GM12878 (cell line): ENCODE data around the gene CLIP3. TPM values are rescaled to one million over a fixed set of nuclear protein-coding genes. Genes with fewer than 3 reads are reported as not detected.

Source experiments
- ATAC-seq: fragments of 200-7000 bp; cut with Tn5 transposase; 3 replicates; pipeline ENCODE4 v1.9.1; 2020; ENCODE audit warnings: mild to moderate bottlenecking, moderate library complexity
- BruUV-seq: library from RNA; stranded (reverse); fragments of 400-500 nt; replicated peaks from 2 replicates; lab custom pipeline; 2021; lab: Mats Ljungman, UMichigan
- CTCF ChIA-PET: fragments of 300-600 bp; sonication (Branson Sonifier 250); formaldehyde crosslinking; extraction: SDS; loops from one replicate; lab custom pipeline; 2021; ENCODE audit warnings: inconsistent platforms; lab: Yijun Ruan, JAX
- POLR2A ChIA-PET: fragments of 350-600 bp; formaldehyde crosslinking; extraction: SDS; loops from one replicate; lab custom pipeline; 2021; ENCODE audit warnings: inconsistent platforms; lab: Charles Lee
- RAD21 ChIA-PET: fragments of 300-600 bp; sonication (Branson Sonifier 250); formaldehyde crosslinking; loops from one replicate; lab custom pipeline; 2023; ENCODE audit warnings: antibody characterized with exemption; ENCODE audit not compliant: unreplicated experiment; lab: Charles Lee
- SMC1A ChIA-PET: fragments of 300-600 bp; sonication (Branson Sonifier 250); formaldehyde crosslinking; loops from one replicate; lab custom pipeline; 2023; ENCODE audit not compliant: unreplicated experiment, uncharacterized antibody; lab: Charles Lee
- DNase-seq: peaks from one replicate; pipeline ENCODE4 v3.0.0-alpha.2; 2011; ENCODE audit warnings: low read depth, low spot score
- FAIRE-seq: peaks from 3 replicates; lab custom pipeline; 2011; peaks lifted over from hg19 to GRCh38; lab: Jason Lieb, UNC
- H2AFZ ChIP-seq: 2 replicates; pipeline ENCODE4 v1.6.0; 2011; ENCODE audit warnings: low read depth, low read length, control low read depth; ENCODE audit not compliant: control insufficient read depth
- H3K27ac ChIP-seq: 2 replicates; pipeline ENCODE4 v1.5.1; 2011; ENCODE audit warnings: control low read depth; ENCODE audit not compliant: control insufficient read depth, insufficient read depth
- H3K27me3 ChIP-seq, 2 experiments: replicated peaks in 1 of 2; 2 replicates each; pipeline versions ENCODE4 v1.6.0 to v1.6.1; 2011; ENCODE audit warnings: low read length in 1 of 2; ENCODE audit not compliant: control insufficient read depth in 2 of 2, insufficient read depth in 2 of 2
- H3K36me3 ChIP-seq, 2 experiments: 2 replicates each; pipeline ENCODE4 v1.5.1; 2011; ENCODE audit warnings: low read length in 1 of 2; ENCODE audit not compliant: control insufficient read depth in 2 of 2, insufficient read depth in 2 of 2
- H3K4me1 ChIP-seq: 2 replicates; pipeline ENCODE4 v1.6.1; 2011; ENCODE audit warnings: mild to moderate bottlenecking, low read length, moderate library complexity, mixed read lengths; ENCODE audit not compliant: control insufficient read depth, insufficient read depth
- H3K4me2 ChIP-seq: 2 replicates; pipeline ENCODE4 v1.6.0; 2011; ENCODE audit warnings: control low read depth; ENCODE audit not compliant: control insufficient read depth, insufficient read depth
- H3K4me3 ChIP-seq: fragments of 200-600 bp; sonication (generic); 2 replicates; pipeline ENCODE4 v1.5.1; 2016
- H3K79me2 ChIP-seq: 2 replicates; pipeline ENCODE4 v1.6.0; 2011; ENCODE audit warnings: low read length; ENCODE audit not compliant: control insufficient read depth, insufficient read depth
- H3K9ac ChIP-seq: 2 replicates; pipeline ENCODE4 v1.8.0; 2011; ENCODE audit warnings: low read length, control low read depth, mixed read lengths; ENCODE audit not compliant: control insufficient read depth, insufficient read depth
- H3K9me3 ChIP-seq: replicated peaks from 3 replicates; pipeline ENCODE4 v1.5.1; 2011; ENCODE audit warnings: mild to moderate bottlenecking, low read length; ENCODE audit not compliant: control insufficient read depth, insufficient read depth
- H4K20me1 ChIP-seq: 2 replicates; pipeline ENCODE4 v1.6.0; 2011; ENCODE audit not compliant: control insufficient read depth, insufficient read depth
- CTCF ChIP-seq, 3 experiments: IDR thresholded peaks in 2 of 3; conservative IDR thresholded peaks in 1 of 3; 2 replicates each; pipeline ENCODE4 v1.5.1; 2011; ENCODE audit warnings: low read depth in 3 of 3, low read length in 3 of 3, mild to moderate bottlenecking in 3 of 3, control low read depth in 2 of 3, moderate library complexity in 2 of 3, inconsistent platforms in 1 of 3, mixed read lengths in 1 of 3; ENCODE audit not compliant: control insufficient read depth in 2 of 3, insufficient read depth in 1 of 3; ENCODE audit errors: extremely low read depth in 1 of 3
- NFYB ChIP-seq: IDR thresholded peaks from 2 replicates; pipeline ENCODE4 v1.6.1; 2011; ENCODE audit warnings: low read depth, mild to moderate bottlenecking, low read length, improper control_type of control experiment, moderate library complexity; ENCODE audit not compliant: insufficient read depth
- REST ChIP-seq: IDR thresholded peaks from 2 replicates; pipeline ENCODE4 v1.6.1; 2012; ENCODE audit warnings: mild to moderate bottlenecking, low read depth, low read length
- WGBS: methylation state at CpG from one replicate; pipeline ENCODE4 v1.1.6; 2016; ENCODE audit warnings: low lambda C conversion rate; ENCODE audit not compliant: insufficient replicate concordance, insufficient coverage; ENCODE audit errors: missing lambda C conversion rate; 5-methylcytosine and 5-hydroxymethylcytosine counted together
- in situ Hi-C: fragments of 300-500 bp; cut with MboI; formaldehyde crosslinking; loops from 9 replicates; pipeline ENCODE4 v1.14.3; 2018; ENCODE audit warnings: mixed read lengths
- intact Hi-C: fragments of 100-400 bp; cut with micrococcal nuclease; formaldehyde crosslinking; loops from one replicate; pipeline ENCODE4 v1.14.2; 2022; ENCODE audit not compliant: unreplicated experiment
- polyA plus RNA-seq, 11 experiments: library from polyadenylated mRNA; depleted of rRNA in 4 of 11; unstranded in 6 of 11; stranded (reverse) in 5 of 11; fragments of >200 nt; fragmentation: Nextera tagmentation in 4 of 11; fragmentation: Illumina TruSeq in 1 of 11; extraction: Ambion mirVana in 4 of 11; extraction: Trizol in 1 of 11; gene quantifications; 1 replicate in 1 of 11; 2 replicates in 10 of 11; pipeline versions ENCODE4 v1.2.1 to v1.2.3, GENCODE V29; 2011 to 2016; ENCODE audit warnings: inconsistent platforms in 2 of 11, missing spikeins in 2 of 11, low read depth in 1 of 11
- total RNA-seq, 4 experiments: library from RNA; depleted of rRNA in 3 of 4; stranded (reverse); fragments of >200 nt in 3 of 4; fragmentation: Illumina TruSeq in 1 of 4; extraction: Trizol in 1 of 4; gene quantifications; 2 replicates each; pipeline versions ENCODE4 v1.2.1 to v1.2.3, GENCODE V29; 2013 to 2021
- TF ChIP-seq, protein P1 (sequence below): fragments of 450-650 bp; IDR thresholded peaks from 2 replicates; pipeline ENCODE4 v1.6.1; 2017; ENCODE audit warnings: antibody characterized with exemption, mild to moderate bottlenecking, moderate library complexity

The CLIP3 gene
- total and polyA plus RNA-seq, 10 of the 15 experiments (the other 5 are each of a cell fraction or from before 2014, with no cell fraction given) = 0.09 to 2.7 (median 0.45) TPM; not detected in 1

DNA sequence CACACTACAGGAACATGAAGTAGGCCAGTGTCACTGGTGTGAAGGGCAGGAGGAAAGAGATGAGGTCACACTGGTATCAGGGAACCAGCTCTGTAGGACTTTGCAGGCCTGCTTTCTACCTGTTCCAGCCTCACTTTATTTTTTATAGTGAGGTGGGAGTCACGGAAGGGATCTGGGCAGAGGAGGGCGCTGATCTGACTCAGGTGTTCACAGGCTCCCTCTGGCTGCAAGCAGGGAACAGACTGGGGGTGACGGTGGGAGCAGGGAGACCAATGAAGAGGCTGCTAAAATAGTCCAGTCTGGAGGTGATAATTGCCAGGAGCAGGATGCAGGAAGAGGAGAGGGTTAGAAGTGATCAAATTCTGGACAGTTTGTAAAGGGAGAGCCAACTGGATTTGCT is 18.6 kb upstream of the CLIP3 start:
- ChIA-PET RAD21 (no interaction called here), CTCF (no interaction called here), SMC1A (no interaction called here), POLR2A (no interaction called here)
- H3K36me3 ChIP-seq = no peaks in the 10 kb centered on the region
- no peak overlapping the region for H3K9ac ChIP-seq
- no peaks in the 10 kb centered on the region for H4K20me1 ChIP-seq
- intact Hi-C loops (loop anchor here (5.0 kb wide), 2 partner anchors 39 to 54 kb away; partner anchors contain the start of genes ALKBH6 and SDHAF1), in situ Hi-C loops (no loop called here)
- BruUV-seq = no TSS peak
- peaks cover 12% of the 10 kb centered on the region for H3K79me2 ChIP-seq
- H3K9me3 ChIP-seq = no peaks in the 10 kb centered on the region
- no peak for ATAC-seq
- H3K4me3 ChIP-seq = no peak overlapping the region
- no peak overlapping the region for H3K4me2 ChIP-seq
- no peak overlapping the region for H2AFZ ChIP-seq
- no peak for TF ChIP-seq REST
- TF ChIP-seq CTCF (IDR thresholded peaks at IDR 0.05 in 2 of 3, conservative IDR thresholded peaks at IDR 0.05 in 1 of 3; ENCODE audit: control insufficient read depth in 2 of 3, extremely low read depth in 1 of 3, insufficient read depth in 1 of 3, low read depth in 3 of 3, low read length in 3 of 3) = peak; percentile 19 to 64 (median 46); a peak in 4 of 6 replicates
- TF ChIP-seq, protein P1, sequence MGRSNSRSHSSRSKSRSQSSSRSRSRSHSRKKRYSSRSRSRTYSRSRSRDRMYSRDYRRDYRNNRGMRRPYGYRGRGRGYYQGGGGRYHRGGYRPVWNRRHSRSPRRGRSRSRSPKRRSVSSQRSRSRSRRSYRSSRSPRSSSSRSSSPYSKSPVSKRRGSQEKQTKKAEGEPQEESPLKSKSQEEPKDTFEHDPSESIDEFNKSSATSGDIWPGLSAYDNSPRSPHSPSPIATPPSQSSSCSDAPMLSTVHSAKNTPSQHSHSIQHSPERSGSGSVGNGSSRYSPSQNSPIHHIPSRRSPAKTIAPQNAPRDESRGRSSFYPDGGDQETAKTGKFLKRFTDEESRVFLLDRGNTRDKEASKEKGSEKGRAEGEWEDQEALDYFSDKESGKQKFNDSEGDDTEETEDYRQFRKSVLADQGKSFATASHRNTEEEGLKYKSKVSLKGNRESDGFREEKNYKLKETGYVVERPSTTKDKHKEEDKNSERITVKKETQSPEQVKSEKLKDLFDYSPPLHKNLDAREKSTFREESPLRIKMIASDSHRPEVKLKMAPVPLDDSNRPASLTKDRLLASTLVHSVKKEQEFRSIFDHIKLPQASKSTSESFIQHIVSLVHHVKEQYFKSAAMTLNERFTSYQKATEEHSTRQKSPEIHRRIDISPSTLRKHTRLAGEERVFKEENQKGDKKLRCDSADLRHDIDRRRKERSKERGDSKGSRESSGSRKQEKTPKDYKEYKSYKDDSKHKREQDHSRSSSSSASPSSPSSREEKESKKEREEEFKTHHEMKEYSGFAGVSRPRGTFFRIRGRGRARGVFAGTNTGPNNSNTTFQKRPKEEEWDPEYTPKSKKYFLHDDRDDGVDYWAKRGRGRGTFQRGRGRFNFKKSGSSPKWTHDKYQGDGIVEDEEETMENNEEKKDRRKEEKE = no peak
- TF ChIP-seq NFYB = no peak
- no peak overlapping the region for H3K27ac ChIP-seq
- FAIRE-seq = no peak
- no peak for DNase-seq
- no peaks in the 10 kb centered on the region for H3K27me3 ChIP-seq
- 46% methylated on average over 3 of the region's 3 CpGs for WGBS
- H3K4me1 ChIP-seq = peaks cover 1% of the 10 kb centered on the region; the same call in 1 of the 2 replicates
